ENCODE data around the gene CFAP77. TPM values are rescaled to one million over a fixed set of nuclear protein-coding genes. Genes with fewer than 3 reads are reported as not detected.

Gene CFAP77
- total and polyA plus RNA-seq, 2 of the 8 experiments (the other 6 are each of a cell fraction or from before 2014, with no cell fraction given): 0.63 to 0.97 TPM

GRCh38 chr9:132520612-132521011 lies 110.6 kb downstream of the CFAP77 start:
- no peak overlapping the region for H4K5ac ChIP-seq (ENCODE audit: insufficient read length, low read depth, low read length)
- ChIA-PET POLR2A (ENCODE audit: partially characterized antibody) (no interaction called here), CTCF (ENCODE audit: partially characterized antibody) (interaction anchor here (0.7 to 1.4 kb wide), 5 partner anchors 13 to 51 kb away, joined by 3 to 4 read pairs (median 3); no protein-coding TSS in a partner anchor)
- no peak overlapping the region for H4K91ac ChIP-seq (replicated peaks; ENCODE audit: insufficient read length, low read length)
- no peak overlapping the region for H2AK5ac ChIP-seq (ENCODE audit: low read depth, low read length)
- H2BK15ac ChIP-seq (ENCODE audit: low read length): no peak overlapping the region
- TF ChIP-seq, protein P1, sequence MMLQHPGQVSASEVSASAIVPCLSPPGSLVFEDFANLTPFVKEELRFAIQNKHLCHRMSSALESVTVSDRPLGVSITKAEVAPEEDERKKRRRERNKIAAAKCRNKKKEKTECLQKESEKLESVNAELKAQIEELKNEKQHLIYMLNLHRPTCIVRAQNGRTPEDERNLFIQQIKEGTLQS (IDR thresholded peaks at IDR 0.05; ENCODE audit: insufficient read depth, low read depth, low read length): no peak
- TF ChIP-seq ZNF274 (IDR thresholded peaks at IDR 0.05; ENCODE audit: borderline replicate concordance, extremely low read depth, low read length) (no peak), MAFK (IDR thresholded peaks at IDR 0.05; ENCODE audit: low read depth, low read length) (no peak), TAF1 (IDR thresholded peaks at IDR 0.05; ENCODE audit: low read depth, low read length) (no peak)
- no peak overlapping the region for H2AFZ ChIP-seq (ENCODE audit: low read length)
- DNase-seq (ENCODE audit: low read depth in 1 of 2, low spot score in 2 of 2) (no peak), FAIRE-seq (no peak)
- H3K27me3 ChIP-seq (replicated peaks in 1 of 4; ENCODE audit: control insufficient read depth in 3 of 4, extremely low read depth in 1 of 4, insufficient read depth in 3 of 4, low read length in 3 of 4): no peaks in the 10 kb centered on the region; a peak in 1 of 7 replicates
- H3K79me2 ChIP-seq (ENCODE audit: control insufficient read depth in 1 of 2, insufficient read depth in 2 of 2, low read length in 2 of 2): no peaks in the 10 kb centered on the region
- no peak overlapping the region for H2BK20ac ChIP-seq (ENCODE audit: low read length)
- no peak overlapping the region for H3K27ac ChIP-seq (ENCODE audit: low read depth, low read length)
- H4K20me1 ChIP-seq (replicated peaks in 1 of 2; ENCODE audit: control insufficient read depth in 1 of 2, insufficient read depth in 2 of 2, low read length in 2 of 2): no peaks in the 10 kb centered on the region
- H3K18ac ChIP-seq (ENCODE audit: extremely low read depth, low read length): no peak overlapping the region
- H2BK120ac ChIP-seq (replicated peaks; ENCODE audit: low read depth, low read length): no peak overlapping the region
- H3K23ac ChIP-seq (ENCODE audit: insufficient read length): no peak overlapping the region
- H3K4me2 ChIP-seq (ENCODE audit: insufficient read depth in 1 of 2, low read depth in 2 of 2, low read length in 2 of 2): no peak overlapping the region
- no peak overlapping the region; the same call in 1 of the 2 replicates for H4K8ac ChIP-seq (ENCODE audit: extremely low read depth, insufficient read depth, low read length)
- H3K4me1 ChIP-seq (replicated peaks in 1 of 4; ENCODE audit: control insufficient read depth in 3 of 4, insufficient read depth in 4 of 4, low read length in 3 of 4): no peaks in the 10 kb centered on the region
- H2BK12ac ChIP-seq (ENCODE audit: low read depth, low read length): no peak overlapping the region
- H3K79me1 ChIP-seq (ENCODE audit: low read depth, low read length): no peaks in the 10 kb centered on the region
- H3K23me2 ChIP-seq (ENCODE audit: low read depth, low read length): peaks cover 9% of the 10 kb centered on the region; the same call in 1 of the 2 replicates
- no peak overlapping the region for H3K4me3 ChIP-seq (ENCODE audit: extremely low read depth in 1 of 4, insufficient read depth in 2 of 4, low read depth in 3 of 4, low read length in 4 of 4)
- H3K4ac ChIP-seq (replicated peaks; ENCODE audit: insufficient read length, low read depth, low read length): no peak overlapping the region
- H3K56ac ChIP-seq (replicated peaks; ENCODE audit: insufficient read length, low read depth, low read length): no peak overlapping the region
- H3K9ac ChIP-seq (replicated peaks in 1 of 4; ENCODE audit: extremely low read depth in 1 of 4, low read depth in 3 of 4, low read length in 3 of 4): no peak overlapping the region
- no peaks in the 10 kb centered on the region for H3K9me3 ChIP-seq (ENCODE audit: insufficient read depth in 2 of 2, low read depth in 1 of 2, low read length in 1 of 2)
- no peak overlapping the region for H2BK5ac ChIP-seq (ENCODE audit: low read depth, low read length)
- no peaks in the 10 kb centered on the region for H3K36me3 ChIP-seq (ENCODE audit: control insufficient read depth in 2 of 4, insufficient read depth in 4 of 4, low read length in 3 of 4)
- 88% methylated on average over 4 of the region's 5 CpGs; no CpG with 5 or more reads in 1 of the 2 experiments for WGBS, 2 experiments (ENCODE audit: extremely low coverage in 1 of 2, insufficient coverage in 1 of 2, insufficient read length in 1 of 2, insufficient replicate concordance in 2 of 2, low coverage in 1 of 2, low lambda C conversion rate in 2 of 2, missing lambda C conversion rate in 1 of 2)
- H3K14ac ChIP-seq (ENCODE audit: insufficient read length): no peak overlapping the region

Measured in H1 (cell line).